Measurements from ENCODE around the gene LRP8. TPM values are rescaled to one million over a fixed set of nuclear protein-coding genes. Genes with fewer than 3 reads are reported as not detected.

The LRP8 gene
- total and polyA plus RNA-seq, 2 donors from 2014 or later, result 1.4 to 6.9 TPM

- no peaks in the 10 kb centered on the region for H3K27me3 ChIP-seq (ENCODE audit: control insufficient read depth, insufficient read depth, low read length)
- intact Hi-C loops (cut with DNase I), result no loop called here
- no peak for TF ChIP-seq CTCF (IDR thresholded peaks at IDR 0.05; ENCODE audit: borderline replicate concordance, extremely low read depth, insufficient read depth)
- FAIRE-seq (no peak), DNase-seq (no peak)
- H3K9me3 ChIP-seq (ENCODE audit: control insufficient read depth in 2 of 3, insufficient read depth in 1 of 3, low read length in 3 of 3), result no peaks in the 10 kb centered on the region
- H3K4me3 ChIP-seq (ENCODE audit: low read length in 3 of 3), result no peak overlapping the region
- H3K27ac ChIP-seq (ENCODE audit: low read depth in 2 of 2, low read length in 2 of 2), result no peak overlapping the region
- peaks cover 0 to 7% (median 3%) of the 10 kb centered on the region in 3 donors for H3K4me1 ChIP-seq (ENCODE audit: control insufficient read depth in 2 of 3, insufficient read depth in 2 of 3, low read depth in 1 of 3, low read length in 3 of 3)
- no peak overlapping the region for H3K9ac ChIP-seq (ENCODE audit: low read length in 3 of 3)
- no peaks in the 10 kb centered on the region for H3K36me3 ChIP-seq (ENCODE audit: control insufficient read depth in 2 of 3, insufficient read depth in 3 of 3, low read length in 3 of 3)
These were observed 12.8 kb downstream of the LRP8 start for GRCh38 chr1:53315046-53315445.

GRCh38 chr1:53314606-53315005 lies 13.3 kb downstream of the LRP8 start:
- peaks cover 0 to 7% (median 3%) of the 10 kb centered on the region in 3 donors for H3K4me1 ChIP-seq (ENCODE audit: control insufficient read depth in 2 of 3, insufficient read depth in 2 of 3, low read depth in 1 of 3, low read length in 3 of 3)
- H3K36me3 ChIP-seq (ENCODE audit: control insufficient read depth in 2 of 3, insufficient read depth in 3 of 3, low read length in 3 of 3), result no peaks in the 10 kb centered on the region
- no peak for TF ChIP-seq CTCF (IDR thresholded peaks at IDR 0.05; ENCODE audit: borderline replicate concordance, extremely low read depth, insufficient read depth)
- no peak overlapping the region for H3K9ac ChIP-seq (ENCODE audit: low read length in 3 of 3)
- no peaks in the 10 kb centered on the region for H3K27me3 ChIP-seq (ENCODE audit: control insufficient read depth, insufficient read depth, low read length)
- intact Hi-C loops (cut with DNase I), result no loop called here
- no peak overlapping the region for H3K27ac ChIP-seq (ENCODE audit: low read depth in 2 of 2, low read length in 2 of 2)
- no peaks in the 10 kb centered on the region for H3K9me3 ChIP-seq (ENCODE audit: control insufficient read depth in 2 of 3, insufficient read depth in 1 of 3, low read length in 3 of 3)
- DNase-seq (peak in 1 of 5 donors; percentile 67), FAIRE-seq (no peak)
- no peak overlapping the region for H3K4me3 ChIP-seq (ENCODE audit: low read length in 3 of 3)

GRCh38 chr1:53314096-53314495 lies 13.8 kb downstream of the LRP8 start:
- Histone ChIP-seq H3K27ac (ENCODE audit: low read depth in 2 of 2, low read length in 2 of 2) (no peak overlapping the region), H3K4me1 (ENCODE audit: control insufficient read depth in 2 of 3, insufficient read depth in 2 of 3, low read depth in 1 of 3, low read length in 3 of 3) (peaks cover 0 to 7% (median 3%) of the 10 kb centered on the region in 3 donors), H3K9me3 (ENCODE audit: control insufficient read depth in 2 of 3, insufficient read depth in 1 of 3, low read length in 3 of 3) (no peaks in the 10 kb centered on the region), H3K9ac (ENCODE audit: low read length in 3 of 3) (no peak overlapping the region), H3K4me3 (ENCODE audit: low read length in 3 of 3) (no peak overlapping the region), H3K36me3 (ENCODE audit: control insufficient read depth in 2 of 3, insufficient read depth in 3 of 3, low read length in 3 of 3) (no peaks in the 10 kb centered on the region), H3K27me3 (ENCODE audit: control insufficient read depth, insufficient read depth, low read length) (no peaks in the 10 kb centered on the region)
- FAIRE-seq (no peak), DNase-seq (peak in 1 of 5 donors; percentile 17)
- intact Hi-C loops (cut with DNase I), result no loop called here
- no peak for TF ChIP-seq CTCF (IDR thresholded peaks at IDR 0.05; ENCODE audit: borderline replicate concordance, extremely low read depth, insufficient read depth)

GRCh38 chr1:53313556-53313955 lies 14.3 kb downstream of the LRP8 start:
- no peak for TF ChIP-seq CTCF (IDR thresholded peaks at IDR 0.05; ENCODE audit: borderline replicate concordance, extremely low read depth, insufficient read depth)
- Histone ChIP-seq H3K4me1 (ENCODE audit: control insufficient read depth in 2 of 3, insufficient read depth in 2 of 3, low read depth in 1 of 3, low read length in 3 of 3) (peaks cover 0 to 7% (median 3%) of the 10 kb centered on the region in 3 donors), H3K27ac (ENCODE audit: low read depth in 2 of 2, low read length in 2 of 2) (no peak overlapping the region), H3K9ac (ENCODE audit: low read length in 3 of 3) (no peak overlapping the region), H3K27me3 (ENCODE audit: control insufficient read depth, insufficient read depth, low read length) (no peaks in the 10 kb centered on the region), H3K36me3 (ENCODE audit: control insufficient read depth in 2 of 3, insufficient read depth in 3 of 3, low read length in 3 of 3) (no peaks in the 10 kb centered on the region), H3K9me3 (ENCODE audit: control insufficient read depth in 2 of 3, insufficient read depth in 1 of 3, low read length in 3 of 3) (no peaks in the 10 kb centered on the region), H3K4me3 (ENCODE audit: low read length in 3 of 3) (no peak overlapping the region)
- DNase-seq, result peak in 1 of 5 donors; percentile 15
- no peak for FAIRE-seq
- intact Hi-C loops (cut with DNase I), result no loop called here

Measured in kidney (tissue), 14 donors.